Fibroblast of peridontal ligament (primary cell): Measurements from ENCODE around the gene NEMP1.

Experiments used
- DNase-seq: peaks from one replicate; pipeline ENCODE4 v3.0.0-alpha.2; 2010; ENCODE audit errors: extremely low read depth

The NEMP1 gene

DNA sequence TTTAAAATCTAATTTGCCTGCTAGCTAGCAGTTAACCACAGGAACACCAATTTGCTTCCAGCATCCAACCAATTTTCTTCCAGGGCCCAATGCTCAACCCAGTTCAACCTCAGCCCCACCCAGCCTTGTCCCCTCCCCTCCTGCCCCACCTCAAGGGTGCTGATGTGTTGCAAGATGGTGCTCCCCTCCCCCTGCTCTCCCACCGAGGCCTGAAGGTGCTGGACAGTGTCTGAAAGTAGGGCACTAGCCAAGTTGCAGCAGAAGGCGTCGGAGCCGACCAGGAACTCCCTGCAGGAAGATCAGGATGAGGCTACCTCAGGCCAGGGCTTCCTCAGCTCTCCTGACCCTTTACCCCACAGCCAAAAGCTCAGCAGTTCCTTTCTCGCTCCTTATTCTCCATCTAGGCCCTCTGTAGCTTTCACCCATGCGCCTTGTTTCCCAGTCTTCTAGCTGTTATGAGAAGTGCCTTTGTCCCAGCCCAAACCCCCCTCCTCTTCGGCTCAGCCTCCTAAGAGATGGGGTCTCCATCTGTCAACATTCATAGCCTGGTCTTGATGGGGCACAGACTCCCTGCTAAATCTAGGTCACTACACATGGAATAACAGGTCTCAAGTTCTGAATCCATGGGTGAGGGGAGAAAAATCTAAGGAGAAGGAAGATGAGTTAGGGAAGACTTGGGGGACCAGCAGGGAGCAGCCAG, 29.0 kb upstream of the NEMP1 start:
- no peak for DNase-seq

DNA sequence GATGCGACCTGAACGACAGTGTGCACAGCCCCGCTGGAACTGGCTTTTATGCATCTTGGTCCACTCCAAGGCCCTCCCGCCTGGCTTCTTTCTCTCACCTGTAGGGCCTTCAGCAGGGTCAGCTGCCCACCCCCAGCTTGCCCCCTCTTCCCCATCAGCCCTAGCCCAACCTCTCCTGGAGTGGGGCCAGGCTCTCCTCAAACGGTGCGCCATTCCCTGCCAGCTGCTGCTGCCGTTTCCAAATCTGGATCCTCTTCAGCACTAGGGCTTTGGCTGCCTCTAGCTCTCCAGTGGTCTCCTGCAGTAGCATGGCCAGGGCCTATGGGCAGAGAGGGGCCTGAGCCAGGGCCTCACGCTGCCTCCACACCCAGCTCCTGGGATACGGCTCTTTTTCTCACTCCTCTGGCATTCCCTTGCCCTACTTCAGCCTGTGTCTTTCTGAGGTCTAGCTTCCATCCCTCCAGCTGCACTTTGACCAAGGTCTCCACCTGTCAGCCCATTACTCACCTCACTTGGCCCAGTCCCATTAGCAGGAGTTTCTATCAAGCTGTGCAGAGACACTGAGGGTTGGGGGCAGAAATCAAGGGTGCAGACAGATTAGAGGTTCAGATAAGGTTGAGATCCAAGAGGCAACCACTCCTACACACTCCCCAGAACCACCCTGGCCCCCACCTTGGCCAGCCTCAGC, 27.6 kb upstream of the NEMP1 start:
- DNase-seq, result no peak

GRCh38 chr12:57105011-57105753, 26.6 kb upstream of the NEMP1 start:
- DNase-seq, result no peak

DNA sequence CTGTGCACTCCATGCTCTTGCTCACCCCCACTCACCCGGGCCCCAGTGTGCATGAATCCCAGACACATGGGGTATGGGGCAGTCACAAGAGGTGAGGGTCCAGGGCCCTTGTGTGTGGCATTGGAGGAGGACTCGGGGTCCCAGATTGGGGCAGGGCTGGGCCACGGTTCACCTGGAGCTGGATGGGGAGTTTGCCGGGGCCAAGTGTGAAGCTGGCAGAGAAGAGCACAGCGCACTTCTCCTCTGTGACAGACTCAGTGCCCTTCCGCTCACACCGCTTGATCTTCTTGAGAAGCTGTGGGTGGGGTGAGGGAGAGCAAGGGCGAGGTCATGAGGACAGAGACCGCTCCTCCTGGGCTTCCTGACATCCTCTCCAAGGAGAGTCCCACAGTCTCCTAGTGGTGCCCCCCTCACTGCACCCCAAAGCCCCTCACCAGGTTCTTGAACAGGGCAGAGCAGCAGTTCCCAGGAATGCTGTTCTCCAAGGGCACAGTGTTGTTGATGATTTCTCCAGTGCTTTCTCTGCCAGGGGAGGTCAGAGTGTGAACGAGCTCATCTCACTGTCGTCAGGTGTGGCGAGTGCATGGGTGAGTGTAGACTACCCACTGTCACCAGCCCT, 25.8 kb upstream of the NEMP1 start:
- DNase-seq, result no peak

- peak; percentile 36 for DNase-seq
Observed at GRCh38 chr12:57103856-57104255, 25.3 kb upstream of the NEMP1 start.

- DNase-seq, result no peak
Observed at GRCh38 chr12:57101892-57102695, 23.5 kb upstream of the NEMP1 start.

- no peak for DNase-seq
Observed at GRCh38 chr12:57099766-57100165, 21.2 kb upstream of the NEMP1 start.

DNA sequence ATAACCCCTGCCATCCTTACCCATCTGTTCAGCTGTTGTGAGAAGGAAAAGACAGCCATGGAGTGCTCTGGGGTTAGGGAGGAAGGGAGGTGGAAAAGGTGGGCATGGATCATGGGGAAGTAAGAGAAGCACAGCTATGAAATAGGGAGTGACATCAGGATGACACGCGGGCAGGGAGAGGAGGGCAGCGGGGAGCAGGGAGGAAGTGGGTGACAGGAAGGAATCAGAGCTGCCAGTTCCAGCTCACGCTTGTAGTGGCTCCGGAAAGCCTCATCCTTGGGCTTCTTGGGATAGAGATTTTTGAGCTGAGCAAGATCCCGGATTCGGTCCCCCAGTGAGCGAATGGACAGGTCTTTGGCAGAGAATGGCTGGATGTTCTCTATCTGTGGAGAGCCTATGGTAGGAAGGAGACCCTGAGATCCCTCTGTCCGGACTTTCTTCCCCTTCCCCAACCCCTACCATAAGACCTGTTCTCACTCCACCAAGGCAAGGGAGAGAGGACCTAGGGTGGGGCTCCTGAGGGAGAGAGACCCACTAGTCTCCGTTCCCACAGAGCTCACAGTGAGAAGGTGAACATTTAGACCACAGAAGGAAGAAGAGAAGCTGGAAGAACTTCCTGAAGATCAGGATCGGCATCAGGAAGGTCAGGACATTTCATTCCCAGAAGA, 20.6 kb upstream of the NEMP1 start:
- no peak for DNase-seq

DNA sequence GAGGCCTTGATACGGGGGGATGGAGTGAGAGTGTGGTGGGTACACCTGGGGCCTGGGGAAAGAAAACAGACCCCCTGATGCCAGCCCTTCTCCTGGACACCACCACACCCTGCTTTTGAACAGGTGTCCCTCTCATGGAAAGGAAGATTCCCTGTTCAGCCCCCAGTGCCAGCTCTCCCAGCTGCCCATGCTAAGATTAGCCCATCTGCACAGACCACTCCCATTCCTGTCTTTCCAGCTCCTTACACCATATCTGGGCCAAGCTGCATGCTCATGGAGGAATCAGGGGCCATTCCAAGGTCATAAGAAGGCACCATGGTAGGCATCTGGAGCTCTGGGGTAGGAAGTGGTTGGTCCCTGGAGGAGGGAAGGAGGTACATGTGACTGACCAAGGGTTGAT, 20.0 kb upstream of the NEMP1 start:
- no peak for DNase-seq

DNA sequence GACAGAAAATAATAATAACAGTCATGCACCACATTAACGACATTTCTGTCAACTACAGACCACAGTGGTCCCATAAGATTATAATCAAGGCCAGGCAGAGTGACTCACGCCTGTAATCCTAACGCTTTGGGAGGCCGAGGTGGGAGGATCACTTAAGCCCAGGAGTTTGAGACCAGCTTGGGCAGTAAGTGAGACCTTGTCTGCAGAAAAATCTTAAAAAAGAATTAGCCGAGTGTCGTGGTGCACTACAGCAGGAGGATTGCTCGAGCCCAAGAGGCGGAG, 18.9 kb upstream of the NEMP1 start:
- DNase-seq, result no peak

- no peak for DNase-seq
Observed at GRCh38 chr12:57096748-57097553, 18.4 kb upstream of the NEMP1 start.

- no peak for DNase-seq
Observed at GRCh38 chr12:57096099-57096572, 17.5 kb upstream of the NEMP1 start.

GRCh38 chr12:57095440-57095839, 16.8 kb upstream of the NEMP1 start:
- DNase-seq, result no peak

GRCh38 chr12:57094208-57095160, 15.9 kb upstream of the NEMP1 start:
- no peak for DNase-seq

GRCh38 chr12:57093415-57094207, 15.0 kb upstream of the NEMP1 start:
- peak; percentile 84 for DNase-seq

DNA sequence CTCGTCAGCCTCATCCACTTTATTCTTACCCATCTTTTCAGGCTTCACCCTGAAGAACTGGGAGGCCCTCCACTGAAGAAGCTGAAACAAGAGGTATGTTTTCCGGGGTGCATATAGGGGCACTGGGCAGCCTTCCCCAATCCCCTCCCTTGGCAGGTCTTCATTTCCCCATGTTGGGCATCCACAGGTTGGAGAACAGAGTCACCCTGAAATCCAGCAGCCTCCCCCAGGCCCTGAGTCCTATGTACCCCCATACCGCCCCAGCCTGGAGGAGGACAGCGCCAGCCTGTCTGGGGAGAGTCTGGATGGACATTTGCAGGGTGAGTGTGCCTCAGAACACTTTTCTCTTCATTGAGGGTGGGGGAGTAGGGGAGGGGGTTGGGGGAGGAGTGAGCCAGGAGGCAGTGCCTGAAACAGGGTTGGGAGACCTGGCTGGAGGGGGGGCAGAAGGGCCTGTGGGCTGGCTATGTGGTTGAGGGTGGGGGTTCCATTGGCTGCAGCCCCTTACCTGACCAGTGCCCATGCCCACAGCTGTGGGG, 14.4 kb upstream of the NEMP1 start:
- no peak for DNase-seq

DNA sequence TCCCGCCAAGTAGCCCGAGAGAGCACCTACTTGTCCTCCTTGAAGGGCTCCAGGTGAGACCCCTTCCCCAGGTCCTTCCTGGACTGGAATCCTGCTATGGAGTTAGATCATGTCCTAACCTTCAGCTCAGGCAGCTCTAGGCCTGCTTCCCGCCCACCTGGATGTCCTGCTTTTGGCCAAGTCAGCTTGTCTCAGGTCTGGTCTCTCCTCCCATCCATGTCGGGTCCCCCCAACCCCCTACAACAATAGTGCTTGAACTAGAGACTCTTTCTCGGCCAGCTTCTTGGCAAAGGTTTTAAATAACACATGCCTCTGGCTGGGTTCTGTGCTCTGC, 13.9 kb upstream of the NEMP1 start:
- no peak for DNase-seq
